Uterine smooth muscle cell (primary cell): ENCODE results near the gene HLA-DOA. TPM values are rescaled to one million over a fixed set of nuclear protein-coding genes. Genes with fewer than 3 reads are reported as not detected.

Source experiments
- total RNA-seq: library from RNA; depleted of rRNA; stranded (reverse); fragments of >200 nt; gene quantifications from 2 replicates; pipeline ENCODE4 v1.2.3, GENCODE V29; 2014

The HLA-DOA gene
- total RNA-seq, result not detected in 2 replicates

DNA sequence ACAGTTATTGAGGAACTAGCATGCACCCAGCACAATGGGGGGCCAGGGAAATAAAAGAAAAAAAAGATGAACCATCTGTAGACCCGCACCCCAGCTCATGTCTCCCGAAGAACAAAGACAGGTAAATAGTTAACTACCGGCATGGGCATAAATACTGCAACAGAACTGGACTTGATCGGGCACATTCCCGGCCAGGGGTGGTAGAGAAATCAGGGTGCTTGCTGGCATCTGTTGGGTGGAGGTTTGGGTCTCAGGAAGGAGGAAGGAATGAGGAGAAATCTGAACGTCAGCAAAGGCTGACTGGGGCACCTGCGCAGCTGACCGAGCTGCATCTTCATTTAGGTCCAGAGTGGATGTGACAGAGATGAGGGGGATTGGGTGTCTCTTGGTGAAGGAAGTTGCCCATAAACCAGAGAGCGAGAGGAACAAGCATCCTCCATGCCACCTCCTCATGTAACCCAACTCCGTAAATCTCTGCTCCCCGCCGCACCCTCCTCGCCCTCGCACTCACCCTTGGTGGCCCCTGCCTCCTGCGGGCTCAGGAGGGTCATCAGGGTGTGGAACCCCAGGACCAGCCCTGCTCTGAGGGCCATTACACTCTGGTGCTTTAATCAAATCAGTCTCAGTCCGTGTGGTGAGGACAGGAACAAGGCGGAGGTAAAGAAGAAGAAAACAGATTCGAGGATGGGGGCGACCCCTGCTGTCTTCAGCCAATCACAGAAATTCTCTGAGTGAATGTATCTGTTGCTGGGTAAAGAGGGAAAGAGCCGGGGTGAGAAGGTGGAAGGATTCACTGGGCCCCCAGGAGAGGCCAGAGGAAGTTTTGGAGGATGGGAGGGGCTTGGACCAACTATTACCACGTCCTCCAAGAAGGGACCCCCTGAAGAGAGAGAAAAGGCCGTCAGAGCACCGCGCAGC lies at the start of gene HLA-DOA:
Gene HLA-DOA (minus strand): TSS at position 648 of the 918 bp plus-strand sequence.

DNA sequence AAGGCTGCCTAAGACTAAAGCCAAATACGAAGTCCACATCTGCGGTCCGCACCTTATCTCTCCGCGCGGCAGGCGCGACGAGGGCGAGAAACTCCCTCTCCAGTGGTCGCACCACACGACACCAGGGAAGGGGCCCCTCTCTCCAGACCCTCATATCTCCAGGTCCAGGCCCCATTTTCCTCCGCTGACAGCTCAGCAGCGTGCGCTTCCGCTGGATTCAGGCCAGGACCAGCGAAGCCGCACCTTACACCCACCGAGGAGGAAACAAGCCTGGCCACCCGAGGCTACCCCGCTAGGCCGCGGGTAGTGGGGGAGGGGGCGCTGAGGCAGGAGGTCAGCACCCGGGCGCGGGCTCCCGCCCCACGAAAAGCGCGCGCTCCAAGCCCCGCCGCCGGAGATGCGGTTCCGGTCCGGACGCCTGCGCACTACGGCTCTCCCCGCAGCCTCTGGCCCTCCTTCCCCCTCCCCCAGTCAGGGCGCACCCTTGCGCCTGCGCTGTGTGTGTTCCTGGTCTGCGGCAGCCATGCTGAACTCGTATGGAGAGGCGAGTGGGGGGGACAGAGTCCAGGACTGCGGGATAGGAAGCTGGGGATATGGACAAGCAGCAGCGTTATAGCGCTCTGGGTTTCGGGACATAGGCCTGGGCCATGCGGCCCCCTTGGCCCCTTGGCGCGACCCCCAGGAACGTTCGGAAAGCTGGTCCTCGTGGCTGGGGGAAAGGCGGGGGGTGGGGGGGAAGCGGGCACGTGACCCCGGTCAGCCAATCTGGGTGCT lies 41.1 kb downstream of the HLA-DOA start, which contains the start of gene BRD2:
Gene BRD2 (plus strand): TSS at position 502 of the 774 bp plus-strand sequence. CDS start 4,305 bp downstream, outside the sequence.

Other genes with a start within 250 kb of the HLA-DOA start
- not detected in 2 replicates for gene HLA-DQB2, start 246.1 kb downstream of the HLA-DOA start, total RNA-seq
- gene HLA-DOB, start 192.6 kb downstream of the HLA-DOA start, total RNA-seq, result 0.11 and 0.12 TPM in 2 replicates
- gene TAP2, start 170.9 kb downstream of the HLA-DOA start, total RNA-seq, result 8.0 and 10.3 TPM in 2 replicates
- 41.2 and 52.1 TPM in 2 replicates for gene PSMB8, start 165.5 kb downstream of the HLA-DOA start, total RNA-seq
- 39.5 and 48.9 TPM in 2 replicates for gene TAP1, start 155.9 kb downstream of the HLA-DOA start, total RNA-seq
- gene PSMB9, start 155.4 kb downstream of the HLA-DOA start, total RNA-seq, result 26.7 and 30.7 TPM in 2 replicates
- under 0.01 TPM in 1 of 2 replicates, not detected in the other for gene HLA-DMB, start 68.6 kb downstream of the HLA-DOA start, total RNA-seq
- 0.33 and 1.1 TPM in 2 replicates for gene HLA-DMA, start 56.5 kb downstream of the HLA-DOA start, total RNA-seq
- 95.3 and 96.0 TPM in 2 replicates for gene BRD2, start 41.0 kb downstream of the HLA-DOA start, total RNA-seq
- gene HLA-DPA1, start 64.1 kb upstream of the HLA-DOA start, total RNA-seq, result 0.55 and 4.0 TPM in 2 replicates
- gene HLA-DPB1, start 66.4 kb upstream of the HLA-DOA start, total RNA-seq, result 6.8 and 21.1 TPM in 2 replicates
- 0.11 and 0.12 TPM in 2 replicates for gene COL11A2, start 182.9 kb upstream of the HLA-DOA start, total RNA-seq
- 23.9 and 25.0 TPM in 2 replicates for gene RXRB, start 191.1 kb upstream of the HLA-DOA start, total RNA-seq
- 129 and 159 TPM in 2 replicates for gene SLC39A7, start 191.3 kb upstream of the HLA-DOA start, total RNA-seq
- gene HSD17B8, start 195.1 kb upstream of the HLA-DOA start, total RNA-seq, result 2.7 and 8.9 TPM in 2 replicates
- gene RING1, start 198.9 kb upstream of the HLA-DOA start, total RNA-seq, result 26.7 and 34.0 TPM in 2 replicates